Measurements from ENCODE around the gene ITGA2B. TPM values are rescaled to one million over a fixed set of nuclear protein-coding genes. Genes with fewer than 3 reads are reported as not detected.

ITGA2B gene
- total and polyA plus RNA-seq, 10 of the 15 experiments (the other 5 are each of a cell fraction or from before 2014, with no cell fraction given) = 0.04 to 0.51 (median 0.21) TPM; not detected in 1

DNA sequence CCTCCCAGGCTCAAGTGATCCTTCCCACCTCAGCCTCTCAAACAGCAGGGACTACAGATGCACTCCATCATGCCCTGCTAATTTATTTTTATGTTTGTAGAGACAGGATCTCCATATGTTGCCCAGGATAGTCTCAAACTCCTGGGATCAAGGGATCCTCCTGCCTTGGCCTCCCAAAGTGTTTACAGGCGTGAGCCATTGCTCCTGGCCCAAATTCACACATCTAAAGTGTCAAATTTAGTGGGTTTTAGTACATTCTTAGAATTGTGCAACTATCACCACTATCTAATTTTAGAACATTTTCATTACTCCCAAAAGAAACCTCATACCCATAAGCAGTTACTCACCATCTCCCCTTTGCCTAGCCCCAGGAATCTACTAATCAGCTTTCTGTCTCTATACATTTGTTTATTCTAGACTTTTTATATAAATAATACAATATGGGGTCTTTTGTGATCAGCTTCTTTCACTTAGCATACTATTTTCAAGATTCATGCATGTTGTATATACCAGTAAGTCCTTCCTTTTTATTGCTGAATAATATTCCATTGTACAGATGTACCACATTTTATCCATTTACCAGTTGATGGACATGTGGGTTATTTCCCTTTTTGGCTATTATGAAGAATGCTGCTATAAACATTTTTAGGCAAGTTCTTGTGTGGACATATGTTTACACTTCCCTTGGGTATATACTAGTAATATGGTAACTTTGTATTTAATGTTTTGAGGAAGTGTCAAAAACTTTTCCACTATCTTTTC lies 25.1 kb upstream of the ITGA2B start:
- ChIA-PET POLR2A (no interaction called here), RAD21 (ENCODE audit: unreplicated experiment) (no interaction called here), SMC1A (ENCODE audit: uncharacterized antibody, unreplicated experiment) (interaction anchor here (0.9 to 1.7 kb wide), 3 partner anchors 11 to 31 kb away, joined by 3 to 4 read pairs (median 3); no protein-coding TSS in a partner anchor), CTCF (interaction anchor here (1.0 to 1.1 kb wide), 2 partner anchors 13 to 108 kb away, joined by 3 to 5 read pairs; no protein-coding TSS in a partner anchor)
- peaks cover 3 to 9% of the 10 kb centered on the region in 2 experiments; a peak in 3 of 4 replicates for H3K36me3 ChIP-seq (ENCODE audit: control insufficient read depth in 2 of 2, insufficient read depth in 2 of 2, low read length in 1 of 2)
- H3K4me1 ChIP-seq (ENCODE audit: control insufficient read depth, insufficient read depth, low read length) = peaks cover 28% of the 10 kb centered on the region
- H3K4me3 ChIP-seq = no peak overlapping the region
- ATAC-seq = no peak
- H3K79me2 ChIP-seq (ENCODE audit: control insufficient read depth, insufficient read depth, low read length) = no peaks in the 10 kb centered on the region
- BruUV-seq (replicated peaks) = no TSS peak
- H3K9me3 ChIP-seq (replicated peaks; ENCODE audit: control insufficient read depth, insufficient read depth, low read length) = no peaks in the 10 kb centered on the region; the same call in 1 of the 3 replicates
- no peak for DNase-seq (ENCODE audit: low read depth, low spot score)
- H3K9ac ChIP-seq (ENCODE audit: control insufficient read depth, insufficient read depth, low read length) = no peak overlapping the region
- 94% methylated on average over 1 of the region's 1 CpG for WGBS (ENCODE audit: insufficient coverage, insufficient replicate concordance, low lambda C conversion rate, missing lambda C conversion rate)
- H3K27me3 ChIP-seq (replicated peaks in 1 of 2; ENCODE audit: control insufficient read depth in 2 of 2, insufficient read depth in 2 of 2, low read length in 1 of 2) = no peaks in the 10 kb centered on the region
- H3K4me2 ChIP-seq (ENCODE audit: control insufficient read depth, insufficient read depth) = no peak overlapping the region
- intact Hi-C loops (cut with micrococcal nuclease; ENCODE audit: unreplicated experiment) (no loop called here), in situ Hi-C loops (cut with MboI) (no loop called here)
- H2AFZ ChIP-seq (ENCODE audit: control insufficient read depth, low read depth, low read length) = no peak overlapping the region
- no peak overlapping the region for H3K27ac ChIP-seq (ENCODE audit: control insufficient read depth, insufficient read depth)
- H4K20me1 ChIP-seq (ENCODE audit: control insufficient read depth, insufficient read depth) = no peaks in the 10 kb centered on the region
- FAIRE-seq = no peak
- TF ChIP-seq HDAC6 (IDR thresholded peaks at IDR 0.05; ENCODE audit: unreplicated experiment) (no peak), ZNF207 (IDR thresholded peaks at IDR 0.05; ENCODE audit: borderline replicate concordance) (no peak), SREBF2 (IDR thresholded peaks at IDR 0.05; ENCODE audit: low read length) (no peak), NR2C1 (IDR thresholded peaks at IDR 0.05) (no peak), ZSCAN29 (IDR thresholded peaks at IDR 0.05) (no peak), KAT2A (conservative IDR thresholded peaks at IDR 0.05; ENCODE audit: control insufficient read depth, low read depth, low read length) (no peak), CBX3 (IDR thresholded peaks at IDR 0.05; ENCODE audit: borderline replicate concordance, low read depth) (no peak), SMAD5 (IDR thresholded peaks at IDR 0.05; ENCODE audit: low read depth) (no peak), NBN (IDR thresholded peaks at IDR 0.05) (no peak), BACH1 (IDR thresholded peaks at IDR 0.05; ENCODE audit: borderline replicate concordance) (no peak), IRF4 (IDR thresholded peaks at IDR 0.05; ENCODE audit: low read depth, low read length) (no peak), SMAD1 (IDR thresholded peaks at IDR 0.05; ENCODE audit: low read depth, partially characterized antibody) (no peak), EGR1 (IDR thresholded peaks at IDR 0.05; ENCODE audit: borderline replicate concordance in 1 of 2, low read depth in 2 of 2, low read length in 2 of 2) (no peak), SUPT20H (IDR thresholded peaks at IDR 0.05; ENCODE audit: borderline replicate concordance, control insufficient read depth, low read depth, low read length) (no peak), KDM1A (IDR thresholded peaks at IDR 0.05; ENCODE audit: borderline replicate concordance) (no peak)
- TF ChIP-seq, protein P1, sequence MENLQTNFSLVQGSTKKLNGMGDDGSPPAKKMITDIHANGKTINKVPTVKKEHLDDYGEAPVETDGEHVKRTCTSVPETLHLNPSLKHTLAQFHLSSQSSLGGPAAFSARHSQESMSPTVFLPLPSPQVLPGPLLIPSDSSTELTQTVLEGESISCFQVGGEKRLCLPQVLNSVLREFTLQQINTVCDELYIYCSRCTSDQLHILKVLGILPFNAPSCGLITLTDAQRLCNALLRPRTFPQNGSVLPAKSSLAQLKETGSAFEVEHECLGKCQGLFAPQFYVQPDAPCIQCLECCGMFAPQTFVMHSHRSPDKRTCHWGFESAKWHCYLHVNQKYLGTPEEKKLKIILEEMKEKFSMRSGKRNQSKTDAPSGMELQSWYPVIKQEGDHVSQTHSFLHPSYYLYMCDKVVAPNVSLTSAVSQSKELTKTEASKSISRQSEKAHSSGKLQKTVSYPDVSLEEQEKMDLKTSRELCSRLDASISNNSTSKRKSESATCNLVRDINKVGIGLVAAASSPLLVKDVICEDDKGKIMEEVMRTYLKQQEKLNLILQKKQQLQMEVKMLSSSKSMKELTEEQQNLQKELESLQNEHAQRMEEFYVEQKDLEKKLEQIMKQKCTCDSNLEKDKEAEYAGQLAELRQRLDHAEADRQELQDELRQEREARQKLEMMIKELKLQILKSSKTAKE (IDR thresholded peaks at IDR 0.05; ENCODE audit: low read depth, poor library complexity, severe bottlenecking) = no peak
- TF ChIP-seq, protein P2, sequence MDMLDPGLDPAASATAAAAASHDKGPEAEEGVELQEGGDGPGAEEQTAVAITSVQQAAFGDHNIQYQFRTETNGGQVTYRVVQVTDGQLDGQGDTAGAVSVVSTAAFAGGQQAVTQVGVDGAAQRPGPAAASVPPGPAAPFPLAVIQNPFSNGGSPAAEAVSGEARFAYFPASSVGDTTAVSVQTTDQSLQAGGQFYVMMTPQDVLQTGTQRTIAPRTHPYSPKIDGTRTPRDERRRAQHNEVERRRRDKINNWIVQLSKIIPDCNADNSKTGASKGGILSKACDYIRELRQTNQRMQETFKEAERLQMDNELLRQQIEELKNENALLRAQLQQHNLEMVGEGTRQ (IDR thresholded peaks at IDR 0.05; ENCODE audit: borderline replicate concordance, low read depth, low read length) = no peak

Data from GM12878 (cell line).